WTC11 (cell line): ENCODE data around the gene PEX10. TPM values are rescaled to one million over a fixed set of nuclear protein-coding genes. Genes with fewer than 3 reads are reported as not detected.

Experiments
- ATAC-seq: fragments of 200-7000 bp; cut with Tn5 transposase; 2 replicates; pipeline ENCODE4 v1.10.0; 2021; ENCODE audit warnings: mild to moderate bottlenecking, moderate library complexity
- CTCF ChIA-PET: fragments of 300-600 bp; sonication (Branson Sonifier 250); formaldehyde crosslinking; loops from one replicate; lab custom pipeline; 2021; ENCODE audit warnings: antibody characterized with exemption; lab: Charles Lee
- POLR2A ChIA-PET: fragments of 350-600 bp; sonication (Branson Sonifier 250); formaldehyde crosslinking; loops from one replicate; lab custom pipeline; 2021; ENCODE audit warnings: antibody characterized with exemption; lab: Charles Lee
- DNase-seq: peaks from one replicate; pipeline ENCODE4 v3.0.0; 2021; ENCODE audit warnings: low spot score
- H3K27ac Mint-ChIP-seq: 2 replicates; pipeline ENCODE4 v1.8.0; 2021; ENCODE audit warnings: mixed read lengths
- H3K27me3 Mint-ChIP-seq: 2 replicates; pipeline ENCODE4 v1.8.0; 2021; ENCODE audit warnings: low read depth, mild to moderate bottlenecking, moderate library complexity, mixed read lengths
- H3K36me3 Mint-ChIP-seq: 2 replicates; pipeline ENCODE4 v1.8.0; 2021; ENCODE audit warnings: mixed read lengths
- H3K4me1 Mint-ChIP-seq: 2 replicates; pipeline ENCODE4 v1.8.0; 2022; ENCODE audit warnings: mixed read lengths
- H3K4me3 Mint-ChIP-seq: 2 replicates; pipeline ENCODE4 v1.8.0; 2021; ENCODE audit warnings: mild to moderate bottlenecking, moderate library complexity, mixed read lengths
- H3K9me3 Mint-ChIP-seq: 2 replicates; pipeline ENCODE4 v1.8.0; 2021; ENCODE audit warnings: mixed read lengths
- CREB1 ChIP-seq: sonication (generic); formaldehyde crosslinking; IDR thresholded peaks from 2 replicates; pipeline ENCODE4 v1.8.0; 2023; ENCODE audit warnings: mild to moderate bottlenecking, missing genetic modification reagents
- CREM ChIP-seq: sonication (generic); formaldehyde crosslinking; IDR thresholded peaks from 2 replicates; pipeline ENCODE4 v1.8.1; 2022; ENCODE audit warnings: mild to moderate bottlenecking, missing genetic modification reagents, moderate library complexity
- ELF4 ChIP-seq: sonication (generic); formaldehyde crosslinking; IDR thresholded peaks from 2 replicates; pipeline ENCODE4 v1.8.1; 2022; ENCODE audit warnings: low read depth, mild to moderate bottlenecking, moderate library complexity, missing genetic modification reagents
- ESRRA ChIP-seq: sonication (generic); formaldehyde crosslinking; IDR thresholded peaks from 2 replicates; pipeline ENCODE4 v1.8.1; 2022; ENCODE audit warnings: mild to moderate bottlenecking, missing genetic modification reagents, borderline replicate concordance
- GABPB1 ChIP-seq: sonication (generic); formaldehyde crosslinking; IDR thresholded peaks from 2 replicates; pipeline ENCODE4 v1.8.1; 2023; ENCODE audit warnings: mild to moderate bottlenecking, missing genetic modification reagents
- IRF2 ChIP-seq: sonication (generic); formaldehyde crosslinking; IDR thresholded peaks from 2 replicates; pipeline ENCODE4 v1.8.0; 2022; ENCODE audit warnings: low read depth, missing genetic modification reagents, borderline replicate concordance
- JAZF1 ChIP-seq: fragments of 250-450 bp; sonication (Bioruptor Pico); IDR thresholded peaks from 2 replicates; pipeline ENCODE4 v1.9.0; 2021; ENCODE audit warnings: moderate library complexity, mild to moderate bottlenecking, inconsistent platforms
- JUN ChIP-seq: sonication (generic); formaldehyde crosslinking; IDR thresholded peaks from 2 replicates; pipeline ENCODE4 v1.8.0; 2023; ENCODE audit warnings: mild to moderate bottlenecking, missing genetic modification reagents
- MXD4 ChIP-seq: fragments of 250-450 bp; sonication (Bioruptor Pico); IDR thresholded peaks from 2 replicates; pipeline ENCODE4 v1.8.0; 2021; ENCODE audit warnings: mild to moderate bottlenecking, moderate library complexity, borderline replicate concordance
- NR2C2 ChIP-seq: sonication (generic); formaldehyde crosslinking; IDR thresholded peaks from 2 replicates; pipeline ENCODE4 v1.8.0; 2022; ENCODE audit warnings: mild to moderate bottlenecking, missing genetic modification reagents
- SOX15 ChIP-seq: fragments of 250-450 bp; sonication (Bioruptor Pico); IDR thresholded peaks from 2 replicates; pipeline ENCODE4 v1.9.0; 2021; ENCODE audit warnings: mild to moderate bottlenecking
- TP53 ChIP-seq: sonication (generic); formaldehyde crosslinking; IDR thresholded peaks from 2 replicates; pipeline ENCODE4 v1.8.1; 2023; ENCODE audit warnings: mild to moderate bottlenecking, missing genetic modification reagents
- ZBTB21 ChIP-seq: sonication (generic); formaldehyde crosslinking; IDR thresholded peaks from 2 replicates; pipeline ENCODE4 v1.8.1; 2023; ENCODE audit warnings: mild to moderate bottlenecking, missing genetic modification reagents, borderline replicate concordance
- ZNF416 ChIP-seq: fragments of 250-450 bp; sonication (Bioruptor Pico); IDR thresholded peaks from 2 replicates; pipeline ENCODE4 v1.9.0; 2021; ENCODE audit warnings: mild to moderate bottlenecking, inconsistent platforms
- total RNA-seq: library from RNA; stranded (reverse); gene quantifications from 3 replicates; pipeline ENCODE4 v1.2.3, GENCODE V29; 2021
- TF ChIP-seq, protein P1 (sequence below): sonication (generic); formaldehyde crosslinking; IDR thresholded peaks from 2 replicates; pipeline ENCODE4 v1.8.0; 2023; ENCODE audit warnings: missing genetic modification reagents, mild to moderate bottlenecking, borderline replicate concordance
- TF ChIP-seq, protein P2 (sequence below): sonication (generic); formaldehyde crosslinking; IDR thresholded peaks from 2 replicates; pipeline ENCODE4 v1.8.1; 2023; ENCODE audit warnings: mild to moderate bottlenecking, missing genetic modification reagents
- TF ChIP-seq, protein P3 (sequence below): sonication (generic); formaldehyde crosslinking; conservative IDR thresholded peaks from 2 replicates; pipeline ENCODE4 v1.8.1; 2023; ENCODE audit warnings: mild to moderate bottlenecking, low read depth, missing genetic modification reagents, moderate library complexity
- TF ChIP-seq, protein P4 (sequence below): fragments of 250-450 bp; sonication (Bioruptor Pico); IDR thresholded peaks from 2 replicates; pipeline ENCODE4 v1.9.0; 2021; ENCODE audit warnings: moderate library complexity, mild to moderate bottlenecking, inconsistent platforms, borderline replicate concordance
- TF ChIP-seq, protein P5 (sequence below): fragments of 250-450 bp; sonication (Bioruptor Pico); conservative IDR thresholded peaks from 2 replicates; pipeline ENCODE4 v1.9.0; 2021; ENCODE audit warnings: mild to moderate bottlenecking
- TF ChIP-seq, protein P6 (sequence below): sonication (generic); formaldehyde crosslinking; IDR thresholded peaks from 2 replicates; pipeline ENCODE4 v1.8.1; 2022; ENCODE audit warnings: mild to moderate bottlenecking, moderate library complexity, missing genetic modification reagents

PEX10 gene
- total RNA-seq, 1 experiment from 2014 or later: 29.3 TPM

DNA sequence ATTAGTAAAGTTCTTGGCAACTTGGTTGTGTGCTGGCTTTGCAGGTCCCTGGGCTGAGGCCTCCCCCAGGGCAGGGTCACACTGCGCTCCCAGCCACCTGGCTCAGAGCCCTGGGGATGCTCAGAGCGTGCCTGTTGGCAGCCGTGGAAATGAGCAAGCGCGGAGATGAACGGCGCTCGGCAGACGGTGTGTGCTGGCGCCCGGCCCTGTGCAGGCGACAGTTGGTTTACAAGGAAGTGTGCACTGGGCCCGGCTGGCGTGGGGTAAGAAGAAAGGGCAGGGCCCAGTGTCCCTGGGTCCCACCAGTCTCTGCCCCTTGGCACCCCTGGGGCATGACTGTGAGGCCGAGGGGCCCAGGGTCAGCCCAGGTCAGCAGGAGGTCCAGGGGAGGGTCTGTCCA, 25.7 kb upstream of the PEX10 start (continued):
- no peak for TF ChIP-seq ZBTB21 (CRISPR knock-in tag)
- TF ChIP-seq JAZF1 (CRISPR knock-in tag): no peak
- no peak for TF ChIP-seq ESRRA (CRISPR knock-in tag)
- TF ChIP-seq IRF2: no peak

DNA sequence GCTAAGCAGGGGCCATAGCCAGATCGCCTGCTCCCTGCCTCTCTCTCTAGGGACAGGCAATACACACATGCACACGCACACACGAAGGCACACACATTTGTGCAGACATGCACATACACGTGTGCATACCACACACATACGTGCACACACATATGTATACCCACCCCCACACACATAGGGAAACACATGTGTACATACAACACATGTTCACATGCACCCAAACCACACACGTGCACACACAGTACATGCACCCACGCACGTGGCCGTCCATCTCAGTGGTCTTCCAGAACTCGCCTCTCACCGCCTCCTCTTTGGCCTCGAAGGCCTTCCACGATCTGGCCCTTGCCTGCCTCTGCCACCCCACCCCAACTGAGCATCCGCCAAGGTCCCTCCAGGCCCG, 25.3 kb upstream of the PEX10 start:
- Mint-ChIP-seq H3K36me3 (no peaks in the 10 kb centered on the region), H3K4me3 (no peak overlapping the region), H3K27me3 (peaks cover 8% of the 10 kb centered on the region), H3K9me3 (no peaks in the 10 kb centered on the region), H3K27ac (no peak overlapping the region), H3K4me1 (no peaks in the 10 kb centered on the region)
- ATAC-seq: no peak
- TF ChIP-seq ELF4 (CRISPR knock-in tag): no peak
- TF ChIP-seq, protein P1, sequence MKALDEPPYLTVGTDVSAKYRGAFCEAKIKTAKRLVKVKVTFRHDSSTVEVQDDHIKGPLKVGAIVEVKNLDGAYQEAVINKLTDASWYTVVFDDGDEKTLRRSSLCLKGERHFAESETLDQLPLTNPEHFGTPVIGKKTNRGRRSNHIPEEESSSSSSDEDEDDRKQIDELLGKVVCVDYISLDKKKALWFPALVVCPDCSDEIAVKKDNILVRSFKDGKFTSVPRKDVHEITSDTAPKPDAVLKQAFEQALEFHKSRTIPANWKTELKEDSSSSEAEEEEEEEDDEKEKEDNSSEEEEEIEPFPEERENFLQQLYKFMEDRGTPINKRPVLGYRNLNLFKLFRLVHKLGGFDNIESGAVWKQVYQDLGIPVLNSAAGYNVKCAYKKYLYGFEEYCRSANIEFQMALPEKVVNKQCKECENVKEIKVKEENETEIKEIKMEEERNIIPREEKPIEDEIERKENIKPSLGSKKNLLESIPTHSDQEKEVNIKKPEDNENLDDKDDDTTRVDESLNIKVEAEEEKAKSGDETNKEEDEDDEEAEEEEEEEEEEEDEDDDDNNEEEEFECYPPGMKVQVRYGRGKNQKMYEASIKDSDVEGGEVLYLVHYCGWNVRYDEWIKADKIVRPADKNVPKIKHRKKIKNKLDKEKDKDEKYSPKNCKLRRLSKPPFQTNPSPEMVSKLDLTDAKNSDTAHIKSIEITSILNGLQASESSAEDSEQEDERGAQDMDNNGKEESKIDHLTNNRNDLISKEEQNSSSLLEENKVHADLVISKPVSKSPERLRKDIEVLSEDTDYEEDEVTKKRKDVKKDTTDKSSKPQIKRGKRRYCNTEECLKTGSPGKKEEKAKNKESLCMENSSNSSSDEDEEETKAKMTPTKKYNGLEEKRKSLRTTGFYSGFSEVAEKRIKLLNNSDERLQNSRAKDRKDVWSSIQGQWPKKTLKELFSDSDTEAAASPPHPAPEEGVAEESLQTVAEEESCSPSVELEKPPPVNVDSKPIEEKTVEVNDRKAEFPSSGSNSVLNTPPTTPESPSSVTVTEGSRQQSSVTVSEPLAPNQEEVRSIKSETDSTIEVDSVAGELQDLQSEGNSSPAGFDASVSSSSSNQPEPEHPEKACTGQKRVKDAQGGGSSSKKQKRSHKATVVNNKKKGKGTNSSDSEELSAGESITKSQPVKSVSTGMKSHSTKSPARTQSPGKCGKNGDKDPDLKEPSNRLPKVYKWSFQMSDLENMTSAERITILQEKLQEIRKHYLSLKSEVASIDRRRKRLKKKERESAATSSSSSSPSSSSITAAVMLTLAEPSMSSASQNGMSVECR: no peak
- TF ChIP-seq, protein P2, sequence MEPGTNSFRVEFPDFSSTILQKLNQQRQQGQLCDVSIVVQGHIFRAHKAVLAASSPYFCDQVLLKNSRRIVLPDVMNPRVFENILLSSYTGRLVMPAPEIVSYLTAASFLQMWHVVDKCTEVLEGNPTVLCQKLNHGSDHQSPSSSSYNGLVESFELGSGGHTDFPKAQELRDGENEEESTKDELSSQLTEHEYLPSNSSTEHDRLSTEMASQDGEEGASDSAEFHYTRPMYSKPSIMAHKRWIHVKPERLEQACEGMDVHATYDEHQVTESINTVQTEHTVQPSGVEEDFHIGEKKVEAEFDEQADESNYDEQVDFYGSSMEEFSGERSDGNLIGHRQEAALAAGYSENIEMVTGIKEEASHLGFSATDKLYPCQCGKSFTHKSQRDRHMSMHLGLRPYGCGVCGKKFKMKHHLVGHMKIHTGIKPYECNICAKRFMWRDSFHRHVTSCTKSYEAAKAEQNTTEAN: no peak
- TF ChIP-seq NR2C2 (CRISPR knock-in tag): no peak
- TF ChIP-seq, protein P3, sequence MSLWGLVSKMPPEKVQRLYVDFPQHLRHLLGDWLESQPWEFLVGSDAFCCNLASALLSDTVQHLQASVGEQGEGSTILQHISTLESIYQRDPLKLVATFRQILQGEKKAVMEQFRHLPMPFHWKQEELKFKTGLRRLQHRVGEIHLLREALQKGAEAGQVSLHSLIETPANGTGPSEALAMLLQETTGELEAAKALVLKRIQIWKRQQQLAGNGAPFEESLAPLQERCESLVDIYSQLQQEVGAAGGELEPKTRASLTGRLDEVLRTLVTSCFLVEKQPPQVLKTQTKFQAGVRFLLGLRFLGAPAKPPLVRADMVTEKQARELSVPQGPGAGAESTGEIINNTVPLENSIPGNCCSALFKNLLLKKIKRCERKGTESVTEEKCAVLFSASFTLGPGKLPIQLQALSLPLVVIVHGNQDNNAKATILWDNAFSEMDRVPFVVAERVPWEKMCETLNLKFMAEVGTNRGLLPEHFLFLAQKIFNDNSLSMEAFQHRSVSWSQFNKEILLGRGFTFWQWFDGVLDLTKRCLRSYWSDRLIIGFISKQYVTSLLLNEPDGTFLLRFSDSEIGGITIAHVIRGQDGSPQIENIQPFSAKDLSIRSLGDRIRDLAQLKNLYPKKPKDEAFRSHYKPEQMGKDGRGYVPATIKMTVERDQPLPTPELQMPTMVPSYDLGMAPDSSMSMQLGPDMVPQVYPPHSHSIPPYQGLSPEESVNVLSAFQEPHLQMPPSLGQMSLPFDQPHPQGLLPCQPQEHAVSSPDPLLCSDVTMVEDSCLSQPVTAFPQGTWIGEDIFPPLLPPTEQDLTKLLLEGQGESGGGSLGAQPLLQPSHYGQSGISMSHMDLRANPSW: no peak
- TF ChIP-seq ESRRA (CRISPR knock-in tag): no peak
- TF ChIP-seq ZNF416 (CRISPR knock-in tag): no peak
- TF ChIP-seq, protein P4, sequence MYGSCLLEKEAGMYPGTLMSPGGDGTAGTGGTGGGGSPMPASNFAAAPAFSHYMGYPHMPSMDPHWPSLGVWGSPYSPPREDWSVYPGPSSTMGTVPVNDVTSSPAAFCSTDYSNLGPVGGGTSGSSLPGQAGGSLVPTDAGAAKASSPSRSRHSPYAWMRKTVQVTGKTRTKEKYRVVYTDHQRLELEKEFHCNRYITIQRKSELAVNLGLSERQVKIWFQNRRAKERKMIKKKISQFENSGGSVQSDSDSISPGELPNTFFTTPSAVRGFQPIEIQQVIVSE (CRISPR knock-in tag): no peak
- TF ChIP-seq MXD4: no peak
- no peak for TF ChIP-seq JUN
- CTCF ChIA-PET: no interaction called here
- POLR2A ChIA-PET: no interaction called here
- no peak for DNase-seq

DNA sequence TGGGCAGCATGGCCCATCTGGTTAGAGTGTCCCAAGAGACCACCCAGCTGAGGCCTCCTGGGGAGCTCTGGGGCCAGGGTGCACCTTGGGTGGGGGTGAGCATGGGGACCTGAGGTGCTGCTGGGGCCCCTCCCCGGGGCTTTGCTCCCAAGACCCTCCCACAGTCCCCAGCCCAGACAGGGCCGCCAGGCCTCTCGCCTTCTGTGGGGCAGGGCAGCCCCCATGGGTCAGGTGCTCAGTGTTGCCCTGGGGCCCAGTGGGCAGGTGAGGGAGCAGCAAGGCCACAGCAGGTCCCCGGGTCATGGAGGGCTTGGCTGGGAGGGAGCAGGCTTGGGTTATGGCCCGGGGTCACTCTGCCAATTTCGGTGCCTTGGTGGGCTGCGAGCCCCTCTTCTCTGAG, 24.5 kb upstream of the PEX10 start:
- DNase-seq (no peak), ATAC-seq (no peak)
- POLR2A ChIA-PET: no interaction called here
- peaks cover under 1% of the 10 kb centered on the region; the same call in 1 of the 2 replicates for H3K27me3 Mint-ChIP-seq
- no peaks in the 10 kb centered on the region for H3K9me3 Mint-ChIP-seq
- CTCF ChIA-PET: no interaction called here
- no peak overlapping the region for H3K27ac Mint-ChIP-seq
- no peaks in the 10 kb centered on the region for H3K36me3 Mint-ChIP-seq
- no peaks in the 10 kb centered on the region for H3K4me1 Mint-ChIP-seq
- no peak overlapping the region for H3K4me3 Mint-ChIP-seq
- TF ChIP-seq, protein P2: no peak
- TF ChIP-seq GABPB1 (no peak), SOX15 (CRISPR knock-in tag) (no peak), CREB1 (CRISPR knock-in tag) (no peak), TP53 (CRISPR knock-in tag) (no peak), JUN (no peak), CREM (CRISPR knock-in tag) (no peak)
- TF ChIP-seq, protein P5, sequence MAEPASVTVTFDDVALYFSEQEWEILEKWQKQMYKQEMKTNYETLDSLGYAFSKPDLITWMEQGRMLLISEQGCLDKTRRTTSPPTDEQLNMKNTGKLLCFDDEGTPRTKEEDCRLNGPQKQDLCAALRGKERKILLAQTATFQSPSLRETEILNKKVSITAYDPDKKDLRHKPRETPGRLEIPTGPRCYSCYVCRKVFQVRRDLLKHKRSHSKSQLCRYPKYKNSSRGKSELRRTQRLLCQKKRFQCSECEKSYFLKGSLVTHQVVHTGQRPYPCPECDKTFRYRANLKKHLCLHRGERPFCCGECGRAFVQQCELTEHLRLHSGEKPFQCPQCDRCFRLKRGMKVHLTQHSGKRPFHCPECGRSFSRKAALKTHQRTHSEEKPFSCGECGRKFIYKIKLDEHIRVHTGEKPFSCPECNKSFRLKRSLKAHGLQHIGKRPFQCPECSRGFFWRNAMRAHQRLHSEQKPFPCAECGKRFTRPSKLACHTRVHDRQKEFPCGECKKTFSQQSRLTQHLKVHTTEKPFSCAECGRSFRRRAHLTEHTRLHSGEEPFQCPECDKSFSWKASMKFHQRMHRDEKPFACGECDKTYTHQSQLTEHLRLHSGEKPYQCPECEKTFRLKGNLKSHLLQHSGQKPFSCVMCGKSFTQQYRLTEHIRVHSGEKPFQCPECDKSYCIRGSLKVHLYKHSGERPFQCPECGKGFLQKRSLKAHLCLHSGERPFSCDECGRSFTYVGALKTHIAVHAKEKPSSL (CRISPR knock-in tag): no peak
- TF ChIP-seq, protein P6, sequence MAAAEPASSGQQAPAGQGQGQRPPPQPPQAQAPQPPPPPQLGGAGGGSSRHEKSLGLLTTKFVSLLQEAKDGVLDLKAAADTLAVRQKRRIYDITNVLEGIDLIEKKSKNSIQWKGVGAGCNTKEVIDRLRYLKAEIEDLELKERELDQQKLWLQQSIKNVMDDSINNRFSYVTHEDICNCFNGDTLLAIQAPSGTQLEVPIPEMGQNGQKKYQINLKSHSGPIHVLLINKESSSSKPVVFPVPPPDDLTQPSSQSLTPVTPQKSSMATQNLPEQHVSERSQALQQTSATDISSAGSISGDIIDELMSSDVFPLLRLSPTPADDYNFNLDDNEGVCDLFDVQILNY: no peak
